Measurements from ENCODE around the gene ITIH3.

The ITIH3 gene

GRCh38 chr3:52845691-52846431 is 51.3 kb downstream of the ITIH3 start:
- no peak for DNase-seq

- no peak for DNase-seq
Measured at GRCh38 chr3:52846432-52846965, 51.9 kb downstream of the ITIH3 start.

- no peak for DNase-seq
Measured at GRCh38 chr3:52847241-52847640, 52.6 kb downstream of the ITIH3 start.

GRCh38 chr3:52847726-52848125 is 53.1 kb downstream of the ITIH3 start:
- no peak for DNase-seq

- DNase-seq, result no peak
Measured at GRCh38 chr3:52848617-52849016, 54.0 kb downstream of the ITIH3 start.

GRCh38 chr3:52849656-52850055 is 55.1 kb downstream of the ITIH3 start:
- no peak for DNase-seq

- DNase-seq, result peak; percentile 38
Measured at GRCh38 chr3:52851348-52851747, 56.8 kb downstream of the ITIH3 start.

- no peak for DNase-seq
Measured at GRCh38 chr3:52852419-52852818, 57.8 kb downstream of the ITIH3 start.

- no peak for DNase-seq
Measured at GRCh38 chr3:52854013-52854412, 59.4 kb downstream of the ITIH3 start.

GRCh38 chr3:52856666-52857065 is 62.1 kb downstream of the ITIH3 start:
- no peak for DNase-seq

- DNase-seq, result no peak
Measured at GRCh38 chr3:52857133-52857532, 62.5 kb downstream of the ITIH3 start.

GRCh38 chr3:52857864-52858263 is 63.3 kb downstream of the ITIH3 start:
- no peak for DNase-seq
